GM23248 (cell line): ENCODE results near the gene C1orf87. TPM values are rescaled to one million over a fixed set of nuclear protein-coding genes. Genes with fewer than 3 reads are reported as not detected.

Source experiments
- DNase-seq: peaks from one replicate; pipeline ENCODE4 v3.0.0-alpha.2; 2015
- H2AFZ ChIP-seq: fragments of 200-600 bp; sonication (generic); 2 replicates; pipeline ENCODE4 v1.6.1; 2016; ENCODE audit warnings: antibody characterized with exemption
- H3F3A ChIP-seq: fragments of 200-600 bp; sonication (generic); 2 replicates; pipeline ENCODE4 v1.6.1; 2016; ENCODE audit warnings: mild to moderate bottlenecking, antibody characterized with exemption, mixed run types; ENCODE audit not compliant: insufficient read depth
- H3K27ac ChIP-seq: fragments of 200-600 bp; sonication (generic); 2 replicates; pipeline ENCODE4 v1.5.1; 2016; ENCODE audit warnings: mild to moderate bottlenecking
- H3K27me3 ChIP-seq: fragments of 200-600 bp; sonication (generic); replicated peaks from 2 replicates; pipeline ENCODE4 v1.6.1; 2016; ENCODE audit warnings: mild to moderate bottlenecking; ENCODE audit not compliant: insufficient read depth
- H3K36me3 ChIP-seq: fragments of 200-600 bp; sonication (generic); 2 replicates; pipeline ENCODE4 v1.6.1; 2016; ENCODE audit warnings: low read depth, mild to moderate bottlenecking
- H3K4me1 ChIP-seq: fragments of 200-600 bp; sonication (generic); 2 replicates; pipeline ENCODE4 v1.6.1; 2016; ENCODE audit warnings: mild to moderate bottlenecking; ENCODE audit not compliant: insufficient read depth
- H3K4me2 ChIP-seq: fragments of 200-600 bp; sonication (generic); one replicate; pipeline ENCODE4 v1.6.1; 2016; ENCODE audit warnings: mild to moderate bottlenecking; ENCODE audit not compliant: unreplicated experiment
- H3K4me3 ChIP-seq: fragments of 200-600 bp; sonication (generic); 2 replicates; pipeline ENCODE4 v1.5.1; 2016; ENCODE audit warnings: mild to moderate bottlenecking
- H3K79me2 ChIP-seq: fragments of 200-600 bp; sonication (generic); 2 replicates; pipeline ENCODE4 v1.6.1; 2016; ENCODE audit warnings: mild to moderate bottlenecking; ENCODE audit not compliant: insufficient read depth
- H3K9ac ChIP-seq: fragments of 200-600 bp; sonication (generic); 2 replicates; pipeline ENCODE4 v1.6.1; 2016; ENCODE audit warnings: mild to moderate bottlenecking
- H3K9me2 ChIP-seq: fragments of 200-600 bp; sonication (generic); 2 replicates; pipeline ENCODE4 v1.6.1; 2016; ENCODE audit warnings: mixed run types, mild to moderate bottlenecking, moderate library complexity; ENCODE audit not compliant: insufficient read depth
- H3K9me3 ChIP-seq: fragments of 200-600 bp; sonication (generic); one replicate; pipeline ENCODE4 v1.6.1; 2017; ENCODE audit warnings: low read depth
- H4K20me1 ChIP-seq: fragments of 200-600 bp; sonication (generic); 2 replicates; pipeline ENCODE4 v1.6.0; 2016; ENCODE audit not compliant: insufficient read depth
- EZH2 ChIP-seq: fragments of 200-600 bp; sonication (generic); IDR thresholded peaks from 2 replicates; pipeline ENCODE4 v1.6.1; 2018; ENCODE audit warnings: antibody characterized with exemption, mild to moderate bottlenecking; ENCODE audit not compliant: insufficient read depth, poor library complexity, severe bottlenecking
- EZH2phosphoT487 ChIP-seq: fragments of 200-600 bp; sonication (generic); IDR thresholded peaks from 2 replicates; pipeline ENCODE4 v1.6.1; 2018; ENCODE audit warnings: antibody characterized with exemption, moderate library complexity, mild to moderate bottlenecking, low read depth; ENCODE audit not compliant: insufficient read depth
- WGBS, 2 experiments: methylation state at CpG; one replicate each; pipeline ENCODE4 v1.1.6; 2015 to 2017; ENCODE audit warnings: low lambda C conversion rate in 2 of 2, low coverage in 1 of 2; ENCODE audit errors: missing lambda C conversion rate in 2 of 2; 5-methylcytosine and 5-hydroxymethylcytosine counted together
- in situ Hi-C: fragments of 300-500 bp; cut with MboI; formaldehyde crosslinking; loops from 2 replicates; pipeline ENCODE4 v1.15.0; 2020
- polyA plus RNA-seq: library from polyadenylated mRNA; unstranded; fragments of >200 nt; fragmentation: Nextera tagmentation; extraction: Ambion mirVana; gene quantifications from 2 replicates; pipeline ENCODE4 v1.2.1, GENCODE V29; 2016
- total RNA-seq: library from RNA; depleted of rRNA; stranded (reverse); fragments of >200 nt; shearing (Covaris generic); gene quantifications from 2 replicates; pipeline ENCODE4 v1.2.3, GENCODE V29; 2014; rRNA removed

The C1orf87 gene, protein sequence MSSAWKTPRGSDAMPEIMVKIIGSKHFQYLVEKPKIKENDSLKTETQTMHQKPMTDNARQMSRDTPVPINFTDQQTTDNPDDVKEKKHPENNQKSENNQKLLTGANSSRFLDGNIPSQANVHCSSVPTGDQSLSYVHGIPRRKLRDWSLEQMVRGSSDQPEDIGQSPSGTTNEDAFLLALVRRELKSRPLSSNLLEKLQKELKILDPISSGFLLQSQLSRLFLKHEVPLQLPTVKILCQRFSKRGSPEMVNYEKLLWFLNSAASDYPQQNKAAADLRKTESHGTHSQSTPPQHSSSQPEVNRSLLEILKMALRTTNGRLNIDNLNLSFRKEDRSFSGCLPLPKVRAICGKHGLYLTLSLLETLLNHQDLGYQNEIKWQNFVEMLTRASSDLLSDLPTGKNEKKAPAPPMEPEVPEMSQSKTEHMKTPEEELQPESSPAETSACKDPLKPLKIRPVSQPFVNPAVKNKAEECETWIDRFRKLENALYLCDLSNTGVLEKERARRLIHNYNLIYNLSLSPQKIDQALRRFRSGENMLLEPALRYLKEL
- total RNA-seq (not detected in 2 replicates), polyA plus RNA-seq (not detected in 2 replicates)

DNA sequence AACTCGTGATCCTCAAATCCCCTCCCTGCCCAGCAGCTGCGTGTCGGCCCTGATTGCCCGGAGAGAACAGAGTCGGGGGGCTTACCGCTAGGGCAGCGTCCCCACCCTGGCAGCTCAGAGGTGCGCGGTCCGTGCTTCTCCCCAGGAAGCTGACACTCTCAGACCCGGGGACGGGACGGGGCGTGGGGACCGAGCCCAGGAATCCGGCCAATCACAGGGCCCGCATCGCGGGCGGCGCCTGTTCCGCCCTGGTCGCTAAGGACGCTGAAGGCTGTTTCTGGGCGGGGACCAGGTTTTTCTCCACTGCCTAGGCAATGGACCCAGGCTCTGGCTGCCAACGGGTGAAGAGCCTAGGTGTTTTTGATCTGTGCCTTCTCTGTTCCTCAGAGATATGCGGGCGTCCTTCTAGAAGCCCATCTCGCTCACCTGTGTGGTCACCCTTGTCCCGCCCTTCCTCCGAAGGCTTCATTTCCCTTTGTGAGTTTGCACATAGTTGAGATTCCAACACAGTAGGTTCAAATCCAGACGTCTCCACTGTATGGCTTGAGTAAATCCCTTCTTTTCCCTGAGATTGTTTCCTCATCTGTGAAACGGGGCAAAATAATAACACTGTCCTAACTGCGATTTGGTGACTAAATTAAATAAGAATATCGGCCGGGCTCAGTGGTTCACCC is at the start of gene C1orf87:
C1orf87 (minus strand) TSS at position 166 of the 674 bp plus-strand sequence. CDS start 1,127 bp downstream, outside the sequence.
- Histone ChIP-seq H3K27me3 (0 out of 2 replicates have a peak, but pooled peaks cover 8% of the 10 kb centered on the region), H3K4me2 (no peak within 1 kb of the TSS), H3K36me3 (no peaks in the 10 kb centered on the region), H3K79me2 (no peaks in the 10 kb centered on the region), H3K9ac (no peak within 1 kb of the TSS), H3K9me3 (no peaks in the 10 kb centered on the region), H3K4me3 (no peak within 1 kb of the TSS), H3K27ac (no peak within 1 kb of the TSS), H3K9me2 (no peaks in the 10 kb centered on the region), H3F3A (peaks cover 13% of the 10 kb centered on the region), H4K20me1 (no peaks in the 10 kb centered on the region), H3K4me1 (peaks cover 19% of the 10 kb centered on the region), H2AFZ (no peak within 1 kb of the TSS)
- TF ChIP-seq EZH2phosphoT487 (no peak), EZH2 (no peak)
- DNase-seq: no peak
- WGBS, 2 experiments: 78 to 81% methylated on average over 32 to 35 of the region's 36 CpGs
- in situ Hi-C loops: no loop called here

DNA sequence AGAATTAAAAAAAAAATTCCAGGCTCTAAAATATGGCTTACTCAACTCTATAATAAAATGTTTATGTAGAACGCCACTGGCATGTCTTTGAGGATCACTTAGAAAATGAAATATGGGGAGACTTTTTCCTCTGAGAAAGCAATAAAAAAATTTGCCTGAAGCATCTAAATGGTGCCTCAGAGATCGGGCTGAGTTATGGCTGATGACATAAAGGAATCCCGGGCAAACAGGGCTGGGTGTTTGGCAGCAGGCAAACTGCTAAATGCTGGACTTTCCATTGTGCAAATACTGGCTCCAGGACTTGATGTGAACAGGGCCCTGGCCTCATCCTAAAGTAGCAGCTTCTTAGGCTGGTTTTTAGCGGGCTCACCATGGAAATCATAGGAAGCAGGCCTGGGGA is 44.5 kb upstream of the C1orf87 start:
- Histone ChIP-seq H3K79me2 (no peaks in the 10 kb centered on the region), H3K27me3 (no peaks in the 10 kb centered on the region), H3K4me3 (no peak overlapping the region), H3K27ac (no peak overlapping the region), H2AFZ (peak overlapping the region; percentile 44; the same call in 1 of the 2 replicates), H3K4me1 (peaks cover 6% of the 10 kb centered on the region; the same call in 1 of the 2 replicates), H3K9me3 (no peaks in the 10 kb centered on the region), H3K9ac (no peak overlapping the region), H3K36me3 (no peaks in the 10 kb centered on the region), H4K20me1 (no peaks in the 10 kb centered on the region), H3F3A (peaks cover 8% of the 10 kb centered on the region; the same call in 1 of the 2 replicates), H3K9me2 (no peaks in the 10 kb centered on the region), H3K4me2 (peak overlapping the region; percentile 16)
- DNase-seq: peak; percentile 66
- 0 out of 2 replicates have a peak, but pooled peaks have one; percentile 5 for TF ChIP-seq EZH2phosphoT487
- TF ChIP-seq EZH2: no peak
- in situ Hi-C loops: no loop called here
- 7 to 9% methylated on average over 4 of the region's 4 CpGs for WGBS, 2 experiments

DNA sequence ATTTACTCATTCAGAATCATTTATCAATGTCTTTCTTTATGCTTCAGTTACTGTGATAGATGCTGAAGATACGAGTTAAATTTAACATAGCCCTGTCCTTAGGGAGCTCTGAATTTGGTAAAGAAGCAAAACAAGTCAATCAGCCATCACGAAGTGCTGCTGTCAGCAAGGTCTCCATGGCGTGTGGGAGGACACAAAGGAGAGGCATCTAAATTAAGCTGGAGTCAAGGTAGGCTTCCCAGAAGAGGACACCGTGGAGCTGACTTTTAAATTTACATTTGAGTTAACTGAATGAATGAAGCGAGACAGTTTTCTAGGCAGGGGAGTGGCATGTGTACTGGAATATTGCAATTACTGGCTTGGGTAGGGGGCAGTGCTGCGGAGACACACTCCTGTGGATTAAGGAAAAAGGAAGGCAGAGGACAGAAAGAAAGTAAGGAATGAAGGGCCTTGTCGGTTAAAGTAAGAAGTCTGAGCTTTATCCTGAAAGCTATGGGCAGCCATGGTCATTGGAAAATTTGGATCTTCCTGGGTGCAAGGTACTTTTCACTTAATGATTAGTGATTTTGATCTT is 41.3 kb upstream of the C1orf87 start:
- no peak overlapping the region for H2AFZ ChIP-seq
- H3K4me2 ChIP-seq: no peak overlapping the region
- no peak overlapping the region for H3K9ac ChIP-seq
- no peaks in the 10 kb centered on the region for H3K9me3 ChIP-seq
- no peaks in the 10 kb centered on the region for H3K36me3 ChIP-seq
- no peak overlapping the region for H3K4me3 ChIP-seq
- no peaks in the 10 kb centered on the region for H3K79me2 ChIP-seq
- DNase-seq: no peak
- no peaks in the 10 kb centered on the region for H3K9me2 ChIP-seq
- in situ Hi-C loops: no loop called here
- H3K27me3 ChIP-seq: no peaks in the 10 kb centered on the region
- H3K4me1 ChIP-seq: peaks cover 6% of the 10 kb centered on the region; the same call in 1 of the 2 replicates
- WGBS, 2 experiments: 91 to 92% methylated on average over 7 of the region's 7 CpGs
- H3K27ac ChIP-seq: no peak overlapping the region
- no peak for TF ChIP-seq EZH2
- TF ChIP-seq EZH2phosphoT487: no peak
- peaks cover 8% of the 10 kb centered on the region; the same call in 1 of the 2 replicates for H3F3A ChIP-seq
- H4K20me1 ChIP-seq: no peaks in the 10 kb centered on the region

DNA sequence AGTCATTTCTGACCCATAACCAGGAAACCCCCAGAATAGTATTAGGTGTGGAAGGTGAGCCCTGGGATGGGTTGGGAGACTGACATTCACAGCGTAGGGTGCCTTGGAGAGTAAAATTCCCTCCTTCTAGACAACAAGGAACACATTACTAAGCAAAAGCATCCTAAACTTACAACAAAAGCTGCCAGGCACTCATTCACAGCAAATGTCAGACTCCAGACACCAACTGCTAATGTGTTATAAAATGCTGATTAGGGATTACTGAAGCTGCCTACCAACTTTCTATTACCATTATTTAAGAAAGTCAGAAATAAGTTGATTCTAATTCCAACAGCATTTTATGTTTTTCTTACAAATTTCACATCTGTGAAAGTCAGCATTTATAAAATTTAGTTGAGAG is 40.0 kb upstream of the C1orf87 start:
- Histone ChIP-seq H2AFZ (no peak overlapping the region), H4K20me1 (no peaks in the 10 kb centered on the region), H3K27me3 (no peaks in the 10 kb centered on the region), H3K79me2 (no peaks in the 10 kb centered on the region), H3K27ac (no peak overlapping the region), H3K4me1 (peaks cover 6% of the 10 kb centered on the region; the same call in 1 of the 2 replicates), H3F3A (peaks cover 8% of the 10 kb centered on the region; the same call in 1 of the 2 replicates), H3K9me3 (no peaks in the 10 kb centered on the region), H3K4me2 (no peak overlapping the region), H3K36me3 (no peaks in the 10 kb centered on the region), H3K9ac (no peak overlapping the region), H3K4me3 (no peak overlapping the region), H3K9me2 (no peaks in the 10 kb centered on the region)
- in situ Hi-C loops: no loop called here
- no peak for DNase-seq
- TF ChIP-seq EZH2 (no peak), EZH2phosphoT487 (no peak)
- 81 to 100% methylated on average over 1 of the region's 1 CpG for WGBS, 2 experiments
